Liver (tissue), 9 donors: ENCODE data around the gene ATPAF1. TPM values are rescaled to one million over a fixed set of nuclear protein-coding genes. Genes with fewer than 3 reads are reported as not detected.

Experiments
- DNase-seq: peaks from one replicate; pipeline ENCODE4 v3.0.0-alpha.2; 2017; ENCODE audit warnings: low spot score
- H3K27ac ChIP-seq, 2 donors: one replicate each; pipeline ENCODE4 v1.7.0; 2013; ENCODE audit warnings: inconsistent platforms in 2 of 2, low read length in 2 of 2, control low read depth in 1 of 2, low read depth in 1 of 2, mild to moderate bottlenecking in 1 of 2
- H3K27me3 ChIP-seq, 4 donors: one replicate each; pipeline versions ENCODE4 v1.6.1 to v1.7.0; 2013; ENCODE audit warnings: low read length in 3 of 4, inconsistent platforms in 1 of 4, mild to moderate bottlenecking in 1 of 4, moderate library complexity in 1 of 4; ENCODE audit not compliant: control insufficient read depth in 4 of 4, insufficient read depth in 4 of 4
- H3K36me3 ChIP-seq, 4 donors: one replicate each; pipeline versions ENCODE4 v1.6.1 to v1.7.0; 2013; ENCODE audit warnings: low read length in 3 of 4, mild to moderate bottlenecking in 3 of 4, low read depth in 1 of 4, moderate library complexity in 1 of 4; ENCODE audit not compliant: control insufficient read depth in 4 of 4, insufficient read depth in 3 of 4
- H3K4me1 ChIP-seq, 4 donors: one replicate each; pipeline versions ENCODE4 v1.6.1 to v1.7.0; 2013; ENCODE audit warnings: low read length in 3 of 4, mild to moderate bottlenecking in 3 of 4, moderate library complexity in 1 of 4; ENCODE audit not compliant: control insufficient read depth in 4 of 4, insufficient read depth in 4 of 4
- H3K4me3 ChIP-seq, 3 donors: one replicate each; pipeline versions ENCODE4 v1.6.1 to v1.7.0; 2013; ENCODE audit warnings: low read length in 3 of 3, control low read depth in 1 of 3, low read depth in 1 of 3, mild to moderate bottlenecking in 1 of 3
- H3K9ac ChIP-seq, 2 donors: one replicate each; pipeline ENCODE4 v1.7.0; 2013; ENCODE audit warnings: low read length in 2 of 2, mild to moderate bottlenecking in 2 of 2, moderate library complexity in 2 of 2, control low read depth in 1 of 2, low read depth in 1 of 2
- H3K9me3 ChIP-seq, 4 donors: one replicate each; pipeline versions ENCODE4 v1.6.1 to v1.7.0; 2013; ENCODE audit warnings: low read length in 3 of 4; ENCODE audit not compliant: control insufficient read depth in 4 of 4
- ATF3 ChIP-seq: IDR thresholded peaks from 2 replicates; pipeline ENCODE4 v1.6.1; 2016; ENCODE audit warnings: antibody characterized with exemption
- CTCF ChIP-seq: fragments of 150-350 bp; IDR thresholded peaks from 2 replicates; pipeline ENCODE4 v1.5.1; 2017; ENCODE audit warnings: improper control_type of control experiment, low read depth, low read length; ENCODE audit not compliant: missing input control
- EGR1 ChIP-seq, 2 donors: IDR thresholded peaks; 2 replicates each; pipeline ENCODE4 v1.6.1; 2016 to 2018; ENCODE audit warnings: antibody characterized with exemption in 2 of 2, low read depth in 2 of 2
- FOXA1 ChIP-seq: IDR thresholded peaks from 2 replicates; pipeline ENCODE4 v1.6.1; 2016; ENCODE audit warnings: antibody characterized with exemption
- FOXA2 ChIP-seq: IDR thresholded peaks from 2 replicates; pipeline ENCODE4 v1.6.1; 2016; ENCODE audit warnings: antibody characterized with exemption
- GABPA ChIP-seq, 2 donors: IDR thresholded peaks in 1 of 2; conservative IDR thresholded peaks in 1 of 2; 2 replicates each; pipeline ENCODE4 v1.6.1; 2016; ENCODE audit warnings: antibody characterized with exemption in 2 of 2, mild to moderate bottlenecking in 1 of 2, moderate library complexity in 1 of 2
- HNF4A ChIP-seq, 2 donors: conservative IDR thresholded peaks; 2 replicates each; pipeline ENCODE4 v1.6.1; 2016; ENCODE audit warnings: antibody characterized with exemption in 2 of 2, mild to moderate bottlenecking in 2 of 2
- HNF4G ChIP-seq: IDR thresholded peaks from 2 replicates; pipeline ENCODE4 v1.6.1; 2016; ENCODE audit warnings: antibody characterized with exemption
- JUND ChIP-seq, 2 donors: IDR thresholded peaks; 2 replicates each; pipeline ENCODE4 v1.6.1; 2016; ENCODE audit warnings: antibody characterized with exemption in 2 of 2
- NR2F2 ChIP-seq: IDR thresholded peaks from 2 replicates; pipeline ENCODE4 v1.6.1; 2016; ENCODE audit warnings: antibody characterized with exemption
- RAD21 ChIP-seq, 2 donors: IDR thresholded peaks; 2 replicates each; pipeline ENCODE4 v1.6.1; 2016; ENCODE audit warnings: antibody characterized with exemption in 2 of 2, mild to moderate bottlenecking in 2 of 2
- REST ChIP-seq: IDR thresholded peaks from 2 replicates; pipeline ENCODE4 v1.6.1; 2016; ENCODE audit warnings: antibody characterized with exemption, mild to moderate bottlenecking
- RXRA ChIP-seq, 2 donors: IDR thresholded peaks; 2 replicates each; pipeline ENCODE4 v1.6.1; 2017 to 2018; ENCODE audit warnings: antibody characterized with exemption in 2 of 2, mild to moderate bottlenecking in 1 of 2
- SP1 ChIP-seq: IDR thresholded peaks from 2 replicates; pipeline ENCODE4 v1.6.1; 2018; ENCODE audit warnings: antibody characterized with exemption, mild to moderate bottlenecking
- TAF1 ChIP-seq: conservative IDR thresholded peaks from 2 replicates; pipeline ENCODE4 v1.6.1; 2016; ENCODE audit warnings: antibody characterized with exemption, mild to moderate bottlenecking
- YY1 ChIP-seq: IDR thresholded peaks from 2 replicates; pipeline ENCODE4 v1.6.1; 2016; ENCODE audit warnings: antibody characterized with exemption, mild to moderate bottlenecking
- WGBS: extraction: QIAGEN DNeasy Blood & Tissue Kit; methylation state at CpG from one replicate; pipeline ENCODE4 v1.1.7; 2013; 5-methylcytosine and 5-hydroxymethylcytosine counted together
- polyA plus RNA-seq, 2 donors: library from polyadenylated mRNA; stranded (reverse) in 1 of 2; unstranded in 1 of 2; fragments of 200-250 nt in 1 of 2; fragments of >200 nt in 1 of 2; fragmentation: Nextera tagmentation in 1 of 2; extraction: Ambion mirVana in 1 of 2; gene quantifications; one replicate each; pipeline versions ENCODE4 v1.2.1 to v1.2.3, GENCODE V29; 2013 to 2015
- total RNA-seq, 2 donors: library from RNA; depleted of rRNA; stranded (reverse); fragments of >200 nt; gene quantifications; one replicate each; pipeline ENCODE4 v1.2.3, GENCODE V29; 2014
- TF ChIP-seq, protein P1 (sequence below): IDR thresholded peaks from 2 replicates; pipeline ENCODE4 v1.6.1; 2016; ENCODE audit warnings: antibody characterized with exemption
- TF ChIP-seq, protein P2 (sequence below): IDR thresholded peaks from 2 replicates; pipeline ENCODE4 v1.6.1; 2016; ENCODE audit warnings: antibody characterized with exemption
- donor health status: healthy.
- donor health status: healthy.
- donor health status: healthy.
- donor health status: healthy.
- donor health status: healthy.

The ATPAF1 gene
- total and polyA plus RNA-seq, 4 donors, result 35.3 to 54.1 (median 37.0) TPM

- WGBS, result 59% methylated on average over 2 of the region's 2 CpGs
- H3K4me1 ChIP-seq, result peaks cover 0 to 9% (median 7%) of the 10 kb centered on the region in 4 donors
- TF ChIP-seq EGR1 (IDR thresholded peaks at IDR 0.05; ENCODE audit: low read depth in 2 of 2), result no peak
- TF ChIP-seq, protein P1, sequence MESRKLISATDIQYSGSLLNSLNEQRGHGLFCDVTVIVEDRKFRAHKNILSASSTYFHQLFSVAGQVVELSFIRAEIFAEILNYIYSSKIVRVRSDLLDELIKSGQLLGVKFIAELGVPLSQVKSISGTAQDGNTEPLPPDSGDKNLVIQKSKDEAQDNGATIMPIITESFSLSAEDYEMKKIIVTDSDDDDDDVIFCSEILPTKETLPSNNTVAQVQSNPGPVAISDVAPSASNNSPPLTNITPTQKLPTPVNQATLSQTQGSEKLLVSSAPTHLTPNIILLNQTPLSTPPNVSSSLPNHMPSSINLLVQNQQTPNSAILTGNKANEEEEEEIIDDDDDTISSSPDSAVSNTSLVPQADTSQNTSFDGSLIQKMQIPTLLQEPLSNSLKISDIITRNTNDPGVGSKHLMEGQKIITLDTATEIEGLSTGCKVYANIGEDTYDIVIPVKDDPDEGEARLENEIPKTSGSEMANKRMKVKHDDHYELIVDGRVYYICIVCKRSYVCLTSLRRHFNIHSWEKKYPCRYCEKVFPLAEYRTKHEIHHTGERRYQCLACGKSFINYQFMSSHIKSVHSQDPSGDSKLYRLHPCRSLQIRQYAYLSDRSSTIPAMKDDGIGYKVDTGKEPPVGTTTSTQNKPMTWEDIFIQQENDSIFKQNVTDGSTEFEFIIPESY, result no peak
- TF ChIP-seq RAD21 (IDR thresholded peaks at IDR 0.05), result peak in 1 of 2 donors; percentile 36
- TF ChIP-seq YY1, result peak; percentile 24
- TF ChIP-seq TAF1, result no peak
- no peak for TF ChIP-seq HNF4G
- peak; percentile 28 to 32 for TF ChIP-seq RXRA (IDR thresholded peaks at IDR 0.05)
- peak; percentile 18 for TF ChIP-seq HNF4A (conservative IDR thresholded peaks at IDR 0.05)
- peak; percentile 37 for TF ChIP-seq SP1
- TF ChIP-seq, protein P2, sequence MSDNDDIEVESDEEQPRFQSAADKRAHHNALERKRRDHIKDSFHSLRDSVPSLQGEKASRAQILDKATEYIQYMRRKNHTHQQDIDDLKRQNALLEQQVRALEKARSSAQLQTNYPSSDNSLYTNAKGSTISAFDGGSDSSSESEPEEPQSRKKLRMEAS, result no peak
- no peak overlapping the region for H3K4me3 ChIP-seq
- H3K9me3 ChIP-seq, result no peaks in the 10 kb centered on the region
- no peaks in the 10 kb centered on the region for H3K27me3 ChIP-seq
- no peak overlapping the region for H3K9ac ChIP-seq
- no peak for DNase-seq
- H3K27ac ChIP-seq, result peak overlapping the region in 1 of 2 donors; percentile 20
- H3K36me3 ChIP-seq, result peaks cover 14 to 79% (median 50%) of the 10 kb centered on the region in 4 donors
Observed at GRCh38 chr1:46687093-46687659, 19.0 kb upstream of the ATPAF1 start.

- Histone ChIP-seq H3K9ac (no peak overlapping the region), H3K36me3 (peaks cover 13 to 76% (median 51%) of the 10 kb centered on the region in 4 donors), H3K27me3 (no peaks in the 10 kb centered on the region), H3K9me3 (no peaks in the 10 kb centered on the region), H3K4me3 (no peak overlapping the region), H3K27ac (no peak overlapping the region), H3K4me1 (peaks cover 0 to 9% (median 7%) of the 10 kb centered on the region in 4 donors)
- TF ChIP-seq, protein P1, result no peak
- TF ChIP-seq EGR1 (IDR thresholded peaks at IDR 0.05; ENCODE audit: low read depth in 2 of 2) (no peak), REST (no peak), HNF4G (no peak), FOXA2 (no peak), RXRA (IDR thresholded peaks at IDR 0.05) (no peak), NR2F2 (no peak), SP1 (no peak), FOXA1 (no peak), CTCF (no peak), HNF4A (conservative IDR thresholded peaks at IDR 0.05) (no peak), ATF3 (no peak), YY1 (no peak), JUND (IDR thresholded peaks at IDR 0.05) (no peak), RAD21 (IDR thresholded peaks at IDR 0.05) (no peak), GABPA (IDR thresholded peaks at IDR 0.05 in 1 of 2, conservative IDR thresholded peaks at IDR 0.05 in 1 of 2) (no peak), TAF1 (no peak)
- TF ChIP-seq, protein P2, result no peak
- no peak for DNase-seq
- 59% methylated on average over 1 of the region's 1 CpG for WGBS
Observed at GRCh38 chr1:46686255-46686654, 18.1 kb upstream of the ATPAF1 start.
